Endodermal cell (in vitro differentiated cells): ENCODE data around the gene CAMTA1. TPM values are rescaled to one million over a fixed set of nuclear protein-coding genes. Genes with fewer than 3 reads are reported as not detected.

Experiments used
- DNase-seq: peaks from one replicate; pipeline ENCODE4 v3.0.0-alpha.2; 2017
- H3K27ac ChIP-seq: 2 replicates; pipeline ENCODE4 v1.5.1; 2013; ENCODE audit warnings: mild to moderate bottlenecking, low read depth, low read length, moderate library complexity
- H3K27me3 ChIP-seq: 2 replicates; pipeline ENCODE4 v1.6.1; 2013; ENCODE audit warnings: mild to moderate bottlenecking, low read length, moderate library complexity; ENCODE audit not compliant: insufficient read depth, control insufficient read depth, poor library complexity, severe bottlenecking
- H3K36me3 ChIP-seq: 2 replicates; pipeline ENCODE4 v1.7.0; 2013; ENCODE audit warnings: mild to moderate bottlenecking, low read length, moderate library complexity; ENCODE audit not compliant: control insufficient read depth, insufficient read depth
- H3K4me1 ChIP-seq: one replicate; pipeline ENCODE4 v1.7.0; 2013; ENCODE audit warnings: low read length; ENCODE audit not compliant: control insufficient read depth, insufficient read depth
- H3K4me3 ChIP-seq: 2 replicates; pipeline ENCODE4 v1.5.1; 2013; ENCODE audit warnings: mild to moderate bottlenecking, low read length, moderate library complexity
- H3K9ac ChIP-seq: 2 replicates; pipeline ENCODE4 v1.6.1; 2013; ENCODE audit warnings: mild to moderate bottlenecking, low read length, moderate library complexity; ENCODE audit not compliant: poor library complexity, severe bottlenecking; ENCODE audit errors: extremely low read depth
- H3K9me3 ChIP-seq: 2 replicates; pipeline ENCODE4 v1.6.1; 2013; ENCODE audit warnings: mild to moderate bottlenecking, low read length, moderate library complexity; ENCODE audit not compliant: control insufficient read depth
- H3K27ac Mint-ChIP-seq: 2 replicates; pipeline ENCODE4 v1.8.0; 2020; ENCODE audit warnings: mixed read lengths
- H3K27me3 Mint-ChIP-seq: 2 replicates; pipeline ENCODE4 v1.8.0; 2021; ENCODE audit warnings: mild to moderate bottlenecking, mixed read lengths; ENCODE audit not compliant: insufficient read depth
- H3K36me3 Mint-ChIP-seq: 2 replicates; pipeline ENCODE4 v1.8.0; 2020; ENCODE audit warnings: low read depth, mixed read lengths
- H3K4me1 Mint-ChIP-seq: 2 replicates; pipeline ENCODE4 v1.8.0; 2020; ENCODE audit warnings: mixed read lengths
- H3K4me3 Mint-ChIP-seq: 2 replicates; pipeline ENCODE4 v1.8.0; 2020; ENCODE audit warnings: mild to moderate bottlenecking, moderate library complexity, mixed read lengths
- H3K9me3 Mint-ChIP-seq: 2 replicates; pipeline ENCODE4 v1.8.0; 2020; ENCODE audit warnings: mild to moderate bottlenecking, mixed read lengths
- CTCF ChIP-seq: fragments of 200-600 bp; sonication (generic); conservative IDR thresholded peaks from 2 replicates; pipeline ENCODE4 v1.5.0; 2021; ENCODE audit warnings: antibody characterized with exemption, mild to moderate bottlenecking
- WGBS, 2 experiments: methylation state at CpG; one replicate each; pipeline versions ENCODE4 v1.1.5 to v1.1.7; 2013; ENCODE audit warnings: missing lambda C conversion rate in 2 of 2, mixed read lengths in 1 of 2; ENCODE audit not compliant: insufficient coverage in 1 of 2, insufficient read length in 1 of 2; 5-methylcytosine and 5-hydroxymethylcytosine counted together
- total RNA-seq, 2 donors: library from RNA; stranded (reverse); fragmentation: NEBNext Ultra II Directional in 1 of 2; extraction: Animal tissue kit (Norgen Biotek cat#: 25700) in 1 of 2; gene quantifications; 2 replicates in 1 of 2; 3 replicates in 1 of 2; pipeline ENCODE4 v1.2.1, GENCODE V29; 2021

Gene CAMTA1
- total RNA-seq, 2 donors from 2014 or later = 123 to 137 TPM

GRCh38 chr1:7418442-7419080 is 633.3 kb downstream of the CAMTA1 start:
- no peak overlapping the region for H3K27ac Mint-ChIP-seq
- no peaks in the 10 kb centered on the region for H3K36me3 ChIP-seq
- H3K4me1 Mint-ChIP-seq = no peaks in the 10 kb centered on the region
- no peak overlapping the region for H3K4me3 Mint-ChIP-seq
- H3K4me3 ChIP-seq = no peak overlapping the region
- 81 to 97% methylated on average over 4 to 10 of the region's 11 CpGs for WGBS, 2 experiments
- peaks cover 5% of the 10 kb centered on the region for H3K27me3 Mint-ChIP-seq
- no peak overlapping the region for H3K27ac ChIP-seq
- H3K4me1 ChIP-seq = no peaks in the 10 kb centered on the region
- TF ChIP-seq CTCF = no peak
- no peak overlapping the region for H3K9ac ChIP-seq
- peaks cover 36% of the 10 kb centered on the region for H3K9me3 Mint-ChIP-seq
- peak; percentile 22 for DNase-seq
- no peaks in the 10 kb centered on the region for H3K27me3 ChIP-seq
- H3K36me3 Mint-ChIP-seq = no peaks in the 10 kb centered on the region
- peaks cover 7% of the 10 kb centered on the region for H3K9me3 ChIP-seq

- WGBS, 2 experiments = 58 to 77% methylated on average over 3 to 9 of the region's 9 CpGs
- peaks cover 36% of the 10 kb centered on the region for H3K9me3 Mint-ChIP-seq
- H3K4me3 Mint-ChIP-seq = no peak overlapping the region
- peak; percentile 28 for DNase-seq
- H3K4me1 Mint-ChIP-seq = no peaks in the 10 kb centered on the region
- Histone ChIP-seq H3K36me3 (no peaks in the 10 kb centered on the region), H3K9me3 (peaks cover 7% of the 10 kb centered on the region), H3K27ac (no peak overlapping the region), H3K4me3 (no peak overlapping the region), H3K4me1 (no peaks in the 10 kb centered on the region), H3K9ac (no peak overlapping the region), H3K27me3 (no peaks in the 10 kb centered on the region)
- peaks cover 5% of the 10 kb centered on the region for H3K27me3 Mint-ChIP-seq
- H3K27ac Mint-ChIP-seq = no peak overlapping the region
- TF ChIP-seq CTCF = no peak
- no peaks in the 10 kb centered on the region for H3K36me3 Mint-ChIP-seq
These were observed 634.8 kb downstream of the CAMTA1 start for GRCh38 chr1:7420098-7420445.

- peaks cover 5% of the 10 kb centered on the region for H3K27me3 Mint-ChIP-seq
- Histone ChIP-seq H3K36me3 (no peaks in the 10 kb centered on the region), H3K27ac (no peak overlapping the region), H3K27me3 (no peaks in the 10 kb centered on the region), H3K9me3 (peaks cover 7% of the 10 kb centered on the region), H3K9ac (no peak overlapping the region), H3K4me1 (no peaks in the 10 kb centered on the region), H3K4me3 (no peak overlapping the region)
- no peak overlapping the region for H3K4me3 Mint-ChIP-seq
- H3K4me1 Mint-ChIP-seq = no peaks in the 10 kb centered on the region
- peaks cover 36% of the 10 kb centered on the region for H3K9me3 Mint-ChIP-seq
- no peak overlapping the region for H3K27ac Mint-ChIP-seq
- WGBS, 2 experiments = 93 to 100% methylated on average over 5 to 6 of the region's 6 CpGs
- TF ChIP-seq CTCF = no peak
- no peaks in the 10 kb centered on the region for H3K36me3 Mint-ChIP-seq
- DNase-seq = peak; percentile 17
These were observed 635.3 kb downstream of the CAMTA1 start for GRCh38 chr1:7420470-7421100.
